T-helper 9 cell (primary cell): ENCODE data around the gene NPPB.

ENCODE experiments used
- DNase-seq: peaks from one replicate; pipeline ENCODE4 v3.0.0-alpha.2; 2020

NPPB gene

DNA sequence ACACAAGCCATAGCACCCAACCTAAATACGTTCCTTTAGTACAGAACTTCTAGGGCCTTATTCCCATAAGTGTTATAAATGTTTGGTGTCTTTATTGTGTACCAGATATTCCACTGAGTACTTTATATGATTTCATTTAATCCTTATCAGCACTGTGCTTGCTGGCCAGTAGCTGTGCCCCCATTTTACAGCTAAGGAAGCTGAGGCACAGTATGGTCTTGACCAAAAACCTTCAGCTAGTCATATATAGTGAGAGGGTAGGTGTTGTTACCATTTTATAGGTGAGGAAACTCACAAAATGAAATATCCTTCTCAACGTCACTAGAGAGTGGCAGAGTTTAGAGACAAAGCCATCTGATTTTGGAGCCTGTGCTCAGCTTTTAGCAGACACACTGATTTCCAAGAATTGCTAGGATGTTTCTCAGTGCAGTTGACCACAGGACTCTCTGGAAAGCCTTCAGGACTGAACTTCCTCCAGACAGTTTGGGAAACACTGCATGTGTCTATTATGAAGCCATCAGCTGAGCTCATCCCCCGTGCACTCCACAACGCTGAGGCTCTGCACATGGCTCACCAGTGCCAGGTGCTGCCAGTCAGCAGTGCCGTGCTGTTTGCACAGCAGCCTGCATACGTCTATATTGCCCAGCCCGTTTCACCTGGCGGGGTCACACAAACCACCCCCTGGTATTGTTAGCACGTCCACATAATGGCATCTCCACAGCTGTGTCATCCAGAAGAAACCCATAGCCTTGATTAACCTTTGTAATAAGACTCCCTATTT is 26.6 kb downstream of the NPPB start:
- DNase-seq: no peak

DNA sequence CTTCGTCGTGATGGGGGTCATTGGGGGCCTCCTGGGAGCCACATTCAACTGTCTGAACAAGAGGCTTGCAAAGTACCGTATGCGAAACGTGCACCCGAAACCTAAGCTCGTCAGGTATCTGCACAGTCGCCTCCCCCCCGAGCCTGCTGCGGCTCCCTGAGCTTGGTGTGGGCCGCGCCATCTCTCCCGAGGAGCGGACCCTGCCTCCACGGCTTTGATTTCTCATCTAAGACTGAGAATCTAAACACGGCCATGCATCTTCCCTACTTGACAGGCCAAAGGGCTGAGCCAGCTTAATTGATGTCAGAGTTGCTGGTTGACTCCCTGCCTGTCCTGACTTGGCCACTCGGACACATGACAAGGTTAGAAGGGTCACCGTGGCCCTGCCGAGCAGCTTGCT is 30.2 kb downstream of the NPPB start:
- no peak for DNase-seq

DNA sequence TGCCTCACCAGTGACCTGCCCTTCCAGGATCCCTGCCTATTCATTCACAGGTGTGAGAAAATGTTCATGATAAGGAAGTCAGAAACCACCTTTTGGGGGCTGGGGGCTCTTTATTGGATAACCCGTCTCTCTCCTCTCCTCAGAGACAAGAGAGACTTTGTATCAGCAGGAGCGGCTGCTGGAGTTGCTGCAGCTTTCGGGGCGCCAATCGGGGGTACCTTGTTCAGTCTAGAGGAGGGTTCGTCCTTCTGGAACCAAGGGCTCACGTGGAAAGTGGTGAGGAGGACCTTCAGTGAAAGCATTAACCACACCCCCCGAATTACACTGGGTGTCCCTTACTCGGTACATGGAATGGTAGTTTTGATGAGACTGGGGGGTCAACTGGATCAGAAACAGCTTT is 31.8 kb downstream of the NPPB start:
- DNase-seq: no peak

GRCh38 chr1:11825131-11825530 is 33.6 kb downstream of the NPPB start:
- no peak for DNase-seq

DNA sequence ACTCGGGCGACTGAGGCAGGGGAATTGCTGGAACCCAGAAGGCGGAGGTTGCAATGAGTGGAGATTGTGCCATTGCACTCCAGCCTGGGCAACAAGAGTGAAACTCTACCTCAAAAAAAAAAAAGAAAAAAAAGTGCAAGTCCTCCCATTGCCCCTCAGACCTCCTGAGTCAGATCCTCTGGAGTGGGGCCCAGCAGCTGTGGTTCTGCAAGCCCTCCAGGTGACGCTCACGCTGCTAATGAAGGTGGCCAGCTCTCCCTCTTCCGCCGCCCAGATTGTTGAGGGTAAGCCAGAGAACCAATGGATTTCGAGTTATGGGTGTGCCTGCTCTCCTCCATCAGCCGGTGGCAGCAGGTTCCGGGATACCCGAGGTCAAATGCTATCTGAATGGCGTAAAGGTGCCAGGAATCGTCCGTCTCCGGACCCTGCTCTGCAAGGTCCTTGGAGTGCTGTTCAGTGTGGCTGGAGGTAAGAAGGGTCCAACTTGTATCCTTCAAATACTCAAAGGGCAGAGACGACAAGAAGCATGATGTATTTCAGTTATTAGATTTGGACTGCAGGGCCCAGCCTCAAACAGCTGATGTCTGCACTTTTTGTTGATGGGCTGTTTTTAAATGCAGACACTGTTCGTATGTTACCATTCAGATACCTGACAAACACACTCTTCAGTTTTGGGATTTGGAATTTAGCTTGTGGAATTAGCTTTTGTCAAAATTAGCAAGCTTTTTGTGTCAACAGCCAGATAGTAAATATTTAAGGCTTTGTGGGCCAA is 35.2 kb downstream of the NPPB start:
- DNase-seq: no peak

DNA sequence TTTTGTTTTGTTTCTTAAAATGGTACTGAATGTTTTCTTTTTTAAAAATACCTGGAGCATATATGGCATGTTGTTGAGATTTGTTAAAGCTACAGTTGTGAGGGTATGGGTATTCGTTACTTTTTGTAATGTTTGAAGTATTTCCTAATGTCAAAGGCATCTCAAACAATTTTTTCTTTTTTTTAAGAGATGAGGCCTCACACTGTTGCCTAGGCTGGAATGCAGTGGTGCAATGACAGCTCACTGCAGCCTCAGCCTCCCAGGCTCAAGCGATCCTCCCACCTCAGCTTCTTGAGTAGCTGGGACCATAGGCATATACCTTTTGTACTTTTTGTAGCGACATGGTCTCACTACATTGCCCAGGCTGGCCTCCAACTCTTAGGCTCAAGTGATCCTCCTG is 36.7 kb downstream of the NPPB start:
- no peak for DNase-seq

DNA sequence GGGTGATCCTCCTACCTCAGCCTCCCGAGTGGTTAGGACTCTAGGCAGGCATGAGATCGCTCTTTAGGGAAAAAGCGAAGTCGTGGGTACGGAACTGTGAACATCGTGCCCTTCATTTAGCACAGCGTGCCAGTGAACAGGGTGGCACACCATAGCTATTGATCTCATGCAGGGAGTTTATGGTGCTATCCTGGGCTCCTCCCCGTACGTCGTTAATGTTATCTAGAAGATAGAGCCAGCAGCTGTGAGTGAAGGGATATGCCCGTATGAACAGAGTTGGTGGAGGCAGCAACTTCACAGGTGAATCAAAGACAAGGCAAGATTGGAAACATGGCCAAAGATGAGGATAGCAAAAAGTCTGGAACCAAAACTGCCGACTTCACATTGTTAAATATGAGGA is 41.6 kb downstream of the NPPB start:
- no peak for DNase-seq

DNA sequence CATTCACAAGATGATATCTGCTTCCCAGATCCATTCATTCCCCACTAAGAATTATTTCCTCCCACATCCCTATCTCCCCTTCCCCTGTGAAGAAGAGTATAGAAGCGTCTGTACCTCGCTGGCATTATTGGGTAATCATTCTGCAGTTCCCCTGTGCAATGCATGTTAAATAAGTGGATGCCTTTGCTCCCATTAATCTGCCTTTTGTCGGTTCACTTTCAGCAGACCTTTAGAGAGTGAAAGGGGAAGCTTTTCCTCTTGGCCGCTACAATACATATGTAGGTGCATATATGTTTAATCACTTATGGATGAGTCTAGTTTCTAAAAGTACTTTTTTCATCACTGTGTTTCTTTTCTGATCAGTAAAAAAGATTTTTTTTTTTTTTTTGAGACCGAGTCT is 45.7 kb downstream of the NPPB start:
- no peak for DNase-seq
